HFFc6 (cell line): ENCODE data around the gene RASSF3. TPM values are rescaled to one million over a fixed set of nuclear protein-coding genes. Genes with fewer than 3 reads are reported as not detected.

Experiments
- DNase-seq: peaks from one replicate; pipeline ENCODE4 v3.0.0-alpha.2; 2018
- H3K27ac Mint-ChIP-seq: 2 replicates; pipeline ENCODE4 v1.8.0; 2020; ENCODE audit warnings: mild to moderate bottlenecking, mixed read lengths
- H3K27me3 Mint-ChIP-seq: 2 replicates; pipeline ENCODE4 v1.8.0; 2021; ENCODE audit warnings: mild to moderate bottlenecking, moderate library complexity, mixed read lengths; ENCODE audit not compliant: insufficient read depth
- H3K36me3 Mint-ChIP-seq: 2 replicates; pipeline ENCODE4 v1.8.0; 2021; ENCODE audit warnings: low read depth, mixed read lengths
- H3K4me1 Mint-ChIP-seq: 2 replicates; pipeline ENCODE4 v1.8.0; 2020; ENCODE audit warnings: low read depth, mixed read lengths
- H3K4me3 Mint-ChIP-seq: 2 replicates; pipeline ENCODE4 v1.8.0; 2020; ENCODE audit warnings: mild to moderate bottlenecking, moderate library complexity, mixed read lengths
- H3K9me3 Mint-ChIP-seq: 2 replicates; pipeline ENCODE4 v1.8.0; 2020; ENCODE audit warnings: mild to moderate bottlenecking, mixed read lengths
- total RNA-seq, 6 experiments: library from RNA; stranded (reverse); fragmentation: NEBNext Ultra II Directional; extraction: Animal tissue kit (Norgen Biotek cat#: 25700); gene quantifications; 2 replicates in 1 of 6; 3 replicates in 5 of 6; pipeline ENCODE4 v1.2.3, GENCODE V29; 2021
- TF ChIP-seq, protein P1 (sequence below): fragments of 200-600 bp; sonication (generic); IDR thresholded peaks from 2 replicates; pipeline ENCODE4 v1.5.0; 2021; ENCODE audit warnings: antibody characterized with exemption, mild to moderate bottlenecking

The RASSF3 gene
- total RNA-seq, 6 experiments from 2014 or later: 16.9 to 23.3 (median 20.6) TPM

DNA sequence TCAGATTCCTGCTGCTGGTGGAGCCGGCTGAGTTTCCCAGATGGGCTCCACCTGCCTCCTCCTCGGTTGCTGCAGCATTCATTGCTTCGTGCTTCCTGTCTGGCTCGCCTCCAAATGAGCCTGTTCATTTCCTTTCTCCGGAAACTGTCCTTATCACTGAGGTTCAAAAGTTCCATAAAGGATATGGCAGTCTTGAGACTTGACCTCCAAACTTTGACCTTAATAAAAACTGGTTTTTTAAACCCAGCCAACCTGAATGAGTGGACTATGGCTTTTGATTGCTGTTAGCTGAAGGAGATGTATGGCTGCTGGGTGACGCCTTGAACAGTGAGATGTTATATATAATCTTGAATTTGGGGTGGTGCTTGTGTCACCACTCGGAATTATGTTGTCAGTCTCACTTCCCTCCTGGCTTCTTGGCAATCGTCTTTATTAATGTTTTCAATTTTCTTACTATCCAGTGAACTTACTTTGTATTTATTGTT, 62.7 kb downstream of the RASSF3 start:
- Mint-ChIP-seq H3K27me3 (no peaks in the 10 kb centered on the region), H3K27ac (no peak overlapping the region), H3K36me3 (no peaks in the 10 kb centered on the region), H3K4me1 (peaks cover 50% of the 10 kb centered on the region), H3K9me3 (no peaks in the 10 kb centered on the region), H3K4me3 (no peak overlapping the region)
- DNase-seq: no peak
- TF ChIP-seq, protein P1, sequence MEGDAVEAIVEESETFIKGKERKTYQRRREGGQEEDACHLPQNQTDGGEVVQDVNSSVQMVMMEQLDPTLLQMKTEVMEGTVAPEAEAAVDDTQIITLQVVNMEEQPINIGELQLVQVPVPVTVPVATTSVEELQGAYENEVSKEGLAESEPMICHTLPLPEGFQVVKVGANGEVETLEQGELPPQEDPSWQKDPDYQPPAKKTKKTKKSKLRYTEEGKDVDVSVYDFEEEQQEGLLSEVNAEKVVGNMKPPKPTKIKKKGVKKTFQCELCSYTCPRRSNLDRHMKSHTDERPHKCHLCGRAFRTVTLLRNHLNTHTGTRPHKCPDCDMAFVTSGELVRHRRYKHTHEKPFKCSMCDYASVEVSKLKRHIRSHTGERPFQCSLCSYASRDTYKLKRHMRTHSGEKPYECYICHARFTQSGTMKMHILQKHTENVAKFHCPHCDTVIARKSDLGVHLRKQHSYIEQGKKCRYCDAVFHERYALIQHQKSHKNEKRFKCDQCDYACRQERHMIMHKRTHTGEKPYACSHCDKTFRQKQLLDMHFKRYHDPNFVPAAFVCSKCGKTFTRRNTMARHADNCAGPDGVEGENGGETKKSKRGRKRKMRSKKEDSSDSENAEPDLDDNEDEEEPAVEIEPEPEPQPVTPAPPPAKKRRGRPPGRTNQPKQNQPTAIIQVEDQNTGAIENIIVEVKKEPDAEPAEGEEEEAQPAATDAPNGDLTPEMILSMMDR: no peak

DNA sequence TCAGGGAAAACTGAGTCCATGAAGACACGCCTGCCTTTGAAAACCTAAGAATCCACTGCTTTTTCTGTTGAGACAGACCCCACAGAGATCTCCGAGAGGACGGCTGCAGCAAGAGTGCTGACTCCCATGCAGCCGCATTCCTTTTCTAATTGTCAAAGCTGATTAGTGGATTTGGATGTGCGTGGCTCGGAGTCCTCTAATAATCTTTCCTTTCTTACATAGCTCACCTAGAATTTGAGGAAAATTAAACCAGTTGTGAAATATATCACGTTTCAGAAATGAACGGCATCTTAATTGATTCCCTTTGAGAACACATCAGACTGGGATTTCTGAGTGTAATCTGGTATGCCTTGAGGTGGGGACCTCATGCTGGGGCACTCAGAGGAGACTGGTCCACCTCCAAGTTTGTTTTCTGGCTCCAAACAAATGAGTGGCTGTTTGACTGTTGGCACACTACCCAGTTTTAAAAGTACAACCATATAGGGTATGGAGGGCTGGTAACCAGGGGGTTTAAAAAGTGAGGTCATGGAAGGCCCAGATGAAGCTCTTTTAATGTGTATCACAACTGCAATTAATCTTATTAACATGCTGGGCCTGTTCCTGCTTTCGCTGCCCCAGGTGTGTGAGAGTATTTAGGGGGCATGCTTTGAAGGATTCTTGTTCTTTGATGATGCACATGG, 63.3 kb downstream of the RASSF3 start:
- DNase-seq: no peak
- H3K4me1 Mint-ChIP-seq: peaks cover 50% of the 10 kb centered on the region
- H3K27me3 Mint-ChIP-seq: no peaks in the 10 kb centered on the region
- no peaks in the 10 kb centered on the region for H3K36me3 Mint-ChIP-seq
- no peaks in the 10 kb centered on the region for H3K9me3 Mint-ChIP-seq
- H3K4me3 Mint-ChIP-seq: no peak overlapping the region
- H3K27ac Mint-ChIP-seq: no peak overlapping the region
- TF ChIP-seq, protein P1: no peak

DNA sequence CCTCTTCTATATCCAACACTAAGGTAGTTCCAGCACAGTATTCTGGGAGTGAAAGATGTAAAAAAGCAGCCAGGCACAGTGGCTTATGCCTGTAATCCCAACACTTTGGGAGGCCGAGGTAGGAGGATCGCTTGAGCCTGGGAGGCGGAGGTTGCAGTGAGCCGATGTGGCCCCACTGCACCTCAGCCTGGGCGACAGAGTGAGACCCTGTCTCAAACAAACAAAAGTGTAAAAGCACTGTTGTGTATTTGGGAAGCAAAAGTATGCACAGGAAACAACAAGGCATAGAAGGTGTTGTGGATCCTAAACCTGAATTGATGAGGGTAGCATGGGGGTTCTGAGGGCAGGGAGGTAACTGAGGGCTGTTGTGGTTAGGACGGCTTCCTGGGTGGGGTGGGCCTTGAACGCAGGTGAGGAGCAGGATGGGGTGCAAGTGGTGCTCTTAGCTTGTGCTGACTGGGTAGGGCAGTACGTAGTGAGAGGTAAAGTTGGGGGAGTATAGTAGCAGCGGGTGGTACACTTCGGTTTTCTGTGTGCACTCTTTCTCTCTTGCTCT, 64.2 kb downstream of the RASSF3 start:
- no peak for DNase-seq
- Mint-ChIP-seq H3K4me1 (peaks cover 46% of the 10 kb centered on the region), H3K27ac (no peak overlapping the region), H3K9me3 (no peaks in the 10 kb centered on the region), H3K4me3 (no peak overlapping the region), H3K27me3 (no peaks in the 10 kb centered on the region), H3K36me3 (no peaks in the 10 kb centered on the region)
- TF ChIP-seq, protein P1: no peak

DNA sequence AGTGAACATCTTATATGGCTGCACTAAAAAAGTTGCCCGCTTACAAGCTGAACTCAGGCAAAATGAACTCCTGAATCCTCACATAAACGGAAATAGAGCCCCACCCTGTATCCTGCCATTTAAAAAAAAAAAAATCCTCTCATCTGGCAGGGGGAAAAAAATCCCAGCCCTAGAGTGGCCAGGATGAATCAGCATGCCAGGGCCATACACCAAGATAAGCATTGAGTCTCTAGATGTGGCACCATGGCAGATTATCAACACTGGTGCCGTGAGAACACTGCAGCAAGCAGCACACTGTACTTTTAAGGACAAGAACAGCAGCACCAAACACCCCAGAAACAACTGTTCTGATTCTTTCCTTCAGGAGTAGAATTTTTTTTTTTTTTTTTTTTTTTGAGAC, 65.5 kb downstream of the RASSF3 start:
- H3K4me3 Mint-ChIP-seq: no peak overlapping the region
- peaks cover 44% of the 10 kb centered on the region for H3K4me1 Mint-ChIP-seq
- H3K27me3 Mint-ChIP-seq: peaks cover 2% of the 10 kb centered on the region; the same call in 1 of the 2 replicates
- H3K9me3 Mint-ChIP-seq: no peaks in the 10 kb centered on the region
- H3K36me3 Mint-ChIP-seq: no peaks in the 10 kb centered on the region
- TF ChIP-seq, protein P1: no peak
- DNase-seq: no peak
- H3K27ac Mint-ChIP-seq: peak overlapping the region; percentile 45

DNA sequence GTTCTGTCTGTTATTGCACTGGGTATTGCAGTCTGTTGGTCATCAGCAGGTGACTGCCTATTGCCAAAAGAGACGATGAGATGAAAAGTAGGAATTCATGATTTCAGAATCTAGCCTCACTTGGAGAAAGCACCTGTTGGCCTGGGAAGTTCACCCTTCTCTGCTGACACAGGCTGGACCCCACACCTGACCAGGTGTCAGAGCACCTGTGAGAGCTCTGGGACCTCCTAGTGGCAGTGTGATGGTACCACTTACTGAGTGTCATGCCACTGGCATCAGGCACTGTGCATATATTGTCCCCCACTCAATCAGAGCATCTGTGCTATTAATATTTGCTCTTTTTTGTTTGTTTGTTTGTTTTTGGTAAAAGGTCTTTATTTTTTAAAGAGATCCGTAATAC, 68.0 kb downstream of the RASSF3 start:
- Mint-ChIP-seq H3K4me1 (peaks cover 32% of the 10 kb centered on the region), H3K36me3 (no peaks in the 10 kb centered on the region), H3K4me3 (no peak overlapping the region), H3K27ac (no peak overlapping the region), H3K27me3 (peaks cover 2% of the 10 kb centered on the region; the same call in 1 of the 2 replicates), H3K9me3 (no peaks in the 10 kb centered on the region)
- DNase-seq: no peak
- TF ChIP-seq, protein P1: no peak
